ENCODE results near the gene ARHGEF7.

DNA sequence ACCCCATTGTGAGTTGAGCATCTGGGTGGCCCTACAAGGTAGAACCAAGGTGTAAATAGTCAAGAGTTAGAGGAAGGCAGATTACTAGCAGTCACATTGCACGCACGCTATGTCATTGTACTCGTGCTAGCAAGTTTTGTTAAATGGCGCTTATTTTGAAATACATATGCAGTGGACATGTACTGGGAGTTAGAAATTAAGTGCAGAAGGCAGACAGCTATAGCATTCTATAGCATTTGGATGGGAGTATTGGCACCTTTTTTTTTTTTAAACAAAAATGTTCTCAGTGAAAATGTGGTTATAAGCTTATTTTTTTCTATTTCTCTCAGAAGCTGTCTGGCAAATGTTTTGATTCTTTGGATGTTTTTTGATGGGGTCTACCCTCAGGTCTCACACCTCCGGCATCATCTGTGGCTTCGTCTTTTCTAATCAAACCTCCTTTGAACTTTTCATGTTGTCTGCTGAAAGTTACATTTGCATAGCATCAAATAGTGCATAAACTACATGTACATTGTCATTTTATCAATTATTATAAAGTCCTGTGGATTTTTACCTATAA is 68.1 kb downstream of the ARHGEF7 start:
- TF ChIP-seq CTCF (IDR thresholded peaks at IDR 0.05): no peak
- no peak for TF ChIP-seq POLR2AphosphoS5 (IDR thresholded peaks at IDR 0.05)
- no peak for TF ChIP-seq POLR2A (IDR thresholded peaks at IDR 0.05)
